Measurements from ENCODE around the gene MFRP. TPM values are rescaled to one million over a fixed set of nuclear protein-coding genes. Genes with fewer than 3 reads are reported as not detected.

Gene MFRP
- total RNA-seq, 2 donors from 2014 or later: 0.27 TPM; not detected in 1

GRCh38 chr11:119300198-119300964 lies 46.1 kb downstream of the MFRP start:
- Histone ChIP-seq H3K4me3 (no peak overlapping the region), H3K27me3 (replicated peaks; ENCODE audit: insufficient read depth) (no peaks in the 10 kb centered on the region), H3K36me3 (peaks cover 11% of the 10 kb centered on the region), H3K9me3 (no peaks in the 10 kb centered on the region), H3K27ac (no peak overlapping the region), H3K4me1 (ENCODE audit: control insufficient read depth in 1 of 2, low read depth in 2 of 2) (peaks cover 4 to 39% of the 10 kb centered on the region in 2 donors)
- ATAC-seq (ENCODE audit: insufficient number of reproducible peaks, low FRiP score, low read depth) (no peak), DNase-seq (ENCODE audit: low spot score) (no peak)
- no peak for TF ChIP-seq CTCF (IDR thresholded peaks at IDR 0.05)

- Histone ChIP-seq H3K36me3 (peaks cover 11% of the 10 kb centered on the region), H3K27ac (no peak overlapping the region), H3K27me3 (replicated peaks; ENCODE audit: insufficient read depth) (no peaks in the 10 kb centered on the region), H3K4me3 (no peak overlapping the region), H3K4me1 (ENCODE audit: control insufficient read depth in 1 of 2, low read depth in 2 of 2) (peaks cover 4 to 32% of the 10 kb centered on the region in 2 donors), H3K9me3 (no peaks in the 10 kb centered on the region)
- DNase-seq (ENCODE audit: low spot score): no peak
- ATAC-seq (ENCODE audit: insufficient number of reproducible peaks, low FRiP score, low read depth): no peak
- TF ChIP-seq CTCF (IDR thresholded peaks at IDR 0.05): no peak
These were observed 47.1 kb downstream of the MFRP start for GRCh38 chr11:119299416-119299815.

GRCh38 chr11:119298726-119299125 lies 47.8 kb downstream of the MFRP start:
- ATAC-seq (ENCODE audit: insufficient number of reproducible peaks, low FRiP score, low read depth): no peak
- Histone ChIP-seq H3K4me1 (ENCODE audit: control insufficient read depth in 1 of 2, low read depth in 2 of 2) (peaks cover 4 to 32% of the 10 kb centered on the region in 2 donors), H3K27ac (peak overlapping the region in 1 of 2 donors; percentile 41), H3K27me3 (replicated peaks; ENCODE audit: insufficient read depth) (no peaks in the 10 kb centered on the region), H3K4me3 (no peak overlapping the region), H3K9me3 (no peaks in the 10 kb centered on the region), H3K36me3 (peaks cover 11% of the 10 kb centered on the region)
- no peak for TF ChIP-seq CTCF (IDR thresholded peaks at IDR 0.05)
- DNase-seq (ENCODE audit: low spot score): no peak

- Histone ChIP-seq H3K4me3 (no peak overlapping the region), H3K27ac (peak overlapping the region in 1 of 2 donors; percentile 41), H3K27me3 (replicated peaks; ENCODE audit: insufficient read depth) (no peaks in the 10 kb centered on the region), H3K4me1 (ENCODE audit: control insufficient read depth in 1 of 2, low read depth in 2 of 2) (peaks cover 4 to 32% of the 10 kb centered on the region in 2 donors), H3K36me3 (peaks cover 11% of the 10 kb centered on the region), H3K9me3 (no peaks in the 10 kb centered on the region)
- DNase-seq (ENCODE audit: low spot score): no peak
- ATAC-seq (ENCODE audit: insufficient number of reproducible peaks, low FRiP score, low read depth): no peak
- TF ChIP-seq CTCF (IDR thresholded peaks at IDR 0.05): no peak
These were observed 48.6 kb downstream of the MFRP start for GRCh38 chr11:119297938-119298337.

GRCh38 chr11:119295178-119295577 lies 51.3 kb downstream of the MFRP start:
- ATAC-seq (ENCODE audit: insufficient number of reproducible peaks, low FRiP score, low read depth) (no peak), DNase-seq (ENCODE audit: low spot score) (no peak)
- Histone ChIP-seq H3K9me3 (no peaks in the 10 kb centered on the region), H3K27me3 (replicated peaks; ENCODE audit: insufficient read depth) (no peaks in the 10 kb centered on the region), H3K4me3 (no peak overlapping the region), H3K36me3 (peaks cover 17% of the 10 kb centered on the region), H3K27ac (no peak overlapping the region), H3K4me1 (ENCODE audit: control insufficient read depth in 1 of 2, low read depth in 2 of 2) (peaks cover 4 to 23% of the 10 kb centered on the region in 2 donors)
- no peak for TF ChIP-seq CTCF (IDR thresholded peaks at IDR 0.05)
